H9 (cell line): ENCODE results near the gene BMP7. TPM values are rescaled to one million over a fixed set of nuclear protein-coding genes. Genes with fewer than 3 reads are reported as not detected.

ENCODE experiments used
- DNase-seq: peaks from one replicate; pipeline ENCODE4 v3.0.0-alpha.2; 2017
- H2AFZ ChIP-seq: one replicate; pipeline ENCODE4 v1.6.1; 2013; ENCODE audit warnings: mild to moderate bottlenecking, low read length, control low read depth, moderate library complexity
- H2AK5ac ChIP-seq: 2 replicates; pipeline ENCODE4 v1.6.1; 2013; ENCODE audit warnings: low read length, control low read depth, mixed read lengths; ENCODE audit not compliant: insufficient read length
- H2BK120ac ChIP-seq: one replicate; pipeline ENCODE4 v1.6.1; 2013; ENCODE audit warnings: low read depth, mild to moderate bottlenecking, low read length, control low read depth, inconsistent platforms; ENCODE audit not compliant: poor library complexity, severe bottlenecking
- H2BK12ac ChIP-seq: 2 replicates; pipeline ENCODE4 v1.6.1; 2013; ENCODE audit warnings: low read length, control low read depth, mixed read lengths, low read depth; ENCODE audit not compliant: insufficient read length
- H2BK15ac ChIP-seq: 2 replicates; pipeline ENCODE4 v1.6.1; 2013; ENCODE audit warnings: low read depth, low read length, control low read depth
- H2BK20ac ChIP-seq: one replicate; pipeline ENCODE4 v1.6.1; 2013; ENCODE audit warnings: low read depth, mild to moderate bottlenecking, low read length, control low read depth, inconsistent platforms; ENCODE audit not compliant: poor library complexity, severe bottlenecking
- H2BK5ac ChIP-seq: 2 replicates; pipeline ENCODE4 v1.6.1; 2013; ENCODE audit warnings: low read length, control low read depth, mixed read lengths; ENCODE audit not compliant: insufficient read length
- H3K14ac ChIP-seq: 2 replicates; pipeline ENCODE4 v1.6.1; 2013; ENCODE audit warnings: low read length, control low read depth; ENCODE audit not compliant: insufficient read depth
- H3K18ac ChIP-seq: 2 replicates; pipeline ENCODE4 v1.6.1; 2013; ENCODE audit warnings: low read depth, mild to moderate bottlenecking, mixed read lengths, low read length, control low read depth; ENCODE audit not compliant: insufficient read length
- H3K23ac ChIP-seq: 2 replicates; pipeline ENCODE4 v1.6.1; 2013; ENCODE audit warnings: low read length, control low read depth, mixed read lengths, low read depth; ENCODE audit not compliant: insufficient read length
- H3K23me2 ChIP-seq: 2 replicates; pipeline ENCODE4 v1.6.1; 2013; ENCODE audit warnings: low read depth, mild to moderate bottlenecking, mixed read lengths, low read length, control low read depth; ENCODE audit not compliant: insufficient read length, poor library complexity, severe bottlenecking
- H3K27ac ChIP-seq: 2 replicates; pipeline ENCODE4 v1.5.1; 2013; ENCODE audit warnings: low read length, control low read depth, mixed read lengths, low read depth; ENCODE audit not compliant: insufficient read length
- H3K27me3 ChIP-seq: 2 replicates; pipeline ENCODE4 v1.6.1; 2013; ENCODE audit warnings: low read length, control low read depth, inconsistent platforms; ENCODE audit not compliant: insufficient read depth
- H3K4ac ChIP-seq: 2 replicates; pipeline ENCODE4 v1.6.1; 2013; ENCODE audit warnings: low read depth, mild to moderate bottlenecking, control low read depth, inconsistent platforms, low read length, moderate library complexity
- H3K4me1 ChIP-seq: 2 replicates; pipeline ENCODE4 v1.6.1; 2013; ENCODE audit warnings: low read length, control low read depth, inconsistent platforms; ENCODE audit not compliant: insufficient read depth
- H3K4me2 ChIP-seq: 2 replicates; pipeline ENCODE4 v1.6.1; 2013; ENCODE audit warnings: low read length, control low read depth, mixed read lengths; ENCODE audit not compliant: insufficient read length, insufficient read depth
- H3K56ac ChIP-seq: 2 replicates; pipeline ENCODE4 v1.6.1; 2013; ENCODE audit warnings: low read depth, mild to moderate bottlenecking, mixed read lengths, low read length, control low read depth; ENCODE audit not compliant: insufficient read length
- H3K79me1 ChIP-seq: 2 replicates; pipeline ENCODE4 v1.6.1; 2013; ENCODE audit warnings: low read depth, mild to moderate bottlenecking, moderate library complexity, low read length, control low read depth, inconsistent platforms; ENCODE audit not compliant: insufficient read depth, poor library complexity, severe bottlenecking
- H3K79me2 ChIP-seq: 2 replicates; pipeline ENCODE4 v1.6.1; 2013; ENCODE audit warnings: low read length, control low read depth, inconsistent platforms; ENCODE audit not compliant: insufficient read depth
- H3K9ac ChIP-seq: 2 replicates; pipeline ENCODE4 v1.6.1; 2013; ENCODE audit warnings: low read length, control low read depth, mixed read lengths; ENCODE audit not compliant: insufficient read length; ENCODE audit errors: extremely low read depth
- H3K9me3 ChIP-seq: one replicate; pipeline ENCODE4 v1.6.1; 2013; ENCODE audit warnings: low read depth, low read length, inconsistent platforms; ENCODE audit not compliant: control insufficient read depth
- H3T11ph ChIP-seq: one replicate; pipeline ENCODE4 v1.6.1; 2013; ENCODE audit warnings: mild to moderate bottlenecking, low read length, control low read depth, inconsistent platforms
- H4K20me1 ChIP-seq: one replicate; pipeline ENCODE4 v1.6.1; 2013; ENCODE audit not compliant: control insufficient read depth, insufficient read length, insufficient read depth
- H4K5ac ChIP-seq: 2 replicates; pipeline ENCODE4 v1.6.1; 2013; ENCODE audit warnings: low read depth, mild to moderate bottlenecking, mixed read lengths, low read length, control low read depth; ENCODE audit not compliant: insufficient read length
- H4K8ac ChIP-seq: replicated peaks from 2 replicates; pipeline ENCODE4 v1.6.1; 2013; ENCODE audit warnings: low read length, control low read depth, mixed read lengths, low read depth; ENCODE audit not compliant: insufficient read length
- H4K91ac ChIP-seq: 2 replicates; pipeline ENCODE4 v1.6.1; 2013; ENCODE audit warnings: low read depth, mild to moderate bottlenecking, moderate library complexity, mixed read lengths, low read length, control low read depth; ENCODE audit not compliant: insufficient read length
- H3K27ac Mint-ChIP-seq, 3 experiments: 2 replicates in 2 of 3; 3 replicates in 1 of 3; pipeline ENCODE4 v1.8.0; 2020 to 2021; ENCODE audit warnings: mixed read lengths in 3 of 3, mild to moderate bottlenecking in 1 of 3, moderate library complexity in 1 of 3
- H3K27me3 Mint-ChIP-seq: 2 replicates; pipeline ENCODE4 v1.8.0; 2021; ENCODE audit warnings: low read depth, mild to moderate bottlenecking, moderate library complexity, mixed read lengths
- H3K36me3 Mint-ChIP-seq, 3 experiments: 2 replicates in 2 of 3; 3 replicates in 1 of 3; pipeline ENCODE4 v1.8.0; 2020 to 2021; ENCODE audit warnings: low read depth in 3 of 3, mixed read lengths in 3 of 3; ENCODE audit not compliant: insufficient read depth in 1 of 3
- H3K4me1 Mint-ChIP-seq, 2 experiments: 2 replicates each; pipeline ENCODE4 v1.8.0; 2020; ENCODE audit warnings: mixed read lengths in 2 of 2
- H3K4me3 Mint-ChIP-seq, 2 experiments: 2 replicates in 1 of 2; 3 replicates in 1 of 2; pipeline ENCODE4 v1.8.0; 2020 to 2021; ENCODE audit warnings: mild to moderate bottlenecking in 2 of 2, mixed read lengths in 2 of 2, moderate library complexity in 1 of 2
- H3K9me3 Mint-ChIP-seq, 2 experiments: 2 replicates in 1 of 2; 3 replicates in 1 of 2; pipeline ENCODE4 v1.8.0; 2020; ENCODE audit warnings: mild to moderate bottlenecking in 2 of 2, mixed read lengths in 2 of 2, moderate library complexity in 1 of 2
- CTCF ChIP-seq: fragments of 200-600 bp; sonication (generic); conservative IDR thresholded peaks from 3 replicates; pipeline ENCODE4 v1.8.0; 2021; ENCODE audit warnings: antibody characterized with exemption, mild to moderate bottlenecking
- WGBS: extraction: QIAGEN DNeasy Blood & Tissue Kit; methylation state at CpG from one replicate; pipeline ENCODE4 v1.1.7; 2013; ENCODE audit warnings: missing lambda C conversion rate, low lambda C conversion rate, mixed read lengths; ENCODE audit not compliant: insufficient read length; ENCODE audit errors: extremely low coverage; 5-methylcytosine and 5-hydroxymethylcytosine counted together
- total RNA-seq: library from RNA; stranded (reverse); gene quantifications from 2 replicates; pipeline ENCODE4 v1.2.1, GENCODE V29; 2021

The BMP7 gene
- total RNA-seq, 1 experiment from 2014 or later = 17.7 TPM

- peaks cover 20 to 25% of the 10 kb centered on the region in 2 experiments for H3K4me1 Mint-ChIP-seq
- no peaks in the 10 kb centered on the region for H3K23me2 ChIP-seq
- no peak overlapping the region for H2BK12ac ChIP-seq
- no peak overlapping the region for H4K91ac ChIP-seq
- H3K79me1 ChIP-seq = no peaks in the 10 kb centered on the region
- no peaks in the 10 kb centered on the region for H3K27me3 ChIP-seq
- H2BK120ac ChIP-seq = no peak overlapping the region
- H4K8ac ChIP-seq = no peak overlapping the region
- no peak overlapping the region for H3K9ac ChIP-seq
- DNase-seq = no peak
- H2BK15ac ChIP-seq = no peak overlapping the region
- H3K27me3 Mint-ChIP-seq = peaks cover 7% of the 10 kb centered on the region
- H2BK5ac ChIP-seq = no peak overlapping the region
- no peak overlapping the region for H3K4ac ChIP-seq
- peaks cover 2 to 14% (median 13%) of the 10 kb centered on the region in 3 experiments; a peak in 6 of 7 replicates for H3K36me3 Mint-ChIP-seq
- no peak overlapping the region for H3K27ac Mint-ChIP-seq
- H3T11ph ChIP-seq = no peak overlapping the region
- no CpG with 5 or more reads among the region's 3 CpGs for WGBS
- H3K27ac ChIP-seq = no peak overlapping the region
- no peak overlapping the region for H3K4me2 ChIP-seq
- H4K20me1 ChIP-seq = no peaks in the 10 kb centered on the region
- H2AFZ ChIP-seq = no peak overlapping the region
- H3K4me1 ChIP-seq = peaks cover 4% of the 10 kb centered on the region; the same call in 1 of the 2 replicates
- no peaks in the 10 kb centered on the region for H3K9me3 ChIP-seq
- H3K18ac ChIP-seq = no peak overlapping the region
- no peak overlapping the region for H2BK20ac ChIP-seq
- H3K14ac ChIP-seq = no peak overlapping the region
- TF ChIP-seq CTCF = no peak
- no peak overlapping the region for H3K23ac ChIP-seq
- no peak overlapping the region for H2AK5ac ChIP-seq
- H4K5ac ChIP-seq = no peak overlapping the region
- H3K4me3 Mint-ChIP-seq = no peak overlapping the region
- peaks cover 7 to 8% of the 10 kb centered on the region in 2 experiments for H3K9me3 Mint-ChIP-seq
- no peaks in the 10 kb centered on the region for H3K79me2 ChIP-seq
- H3K56ac ChIP-seq = no peak overlapping the region
Observed at GRCh38 chr20:57207251-57207650, 59.2 kb downstream of the BMP7 start.
